T-helper 1 cell (primary cell): ENCODE measurements around the gene NUP133.
"Not testable (repeated sequence)": the region's sequence is repeated elsewhere in the genome, so short reads cannot be mapped to it uniquely, and the experiment has no call there.

Experiments used
- DNase-seq, 5 donors: peaks; one replicate each; pipeline ENCODE4 v3.0.0-alpha.2; 2012 to 2020

NUP133 gene

GRCh38 chr1:229448354-229448753 is 59.8 kb downstream of the NUP133 start:
- DNase-seq: no peak

DNA sequence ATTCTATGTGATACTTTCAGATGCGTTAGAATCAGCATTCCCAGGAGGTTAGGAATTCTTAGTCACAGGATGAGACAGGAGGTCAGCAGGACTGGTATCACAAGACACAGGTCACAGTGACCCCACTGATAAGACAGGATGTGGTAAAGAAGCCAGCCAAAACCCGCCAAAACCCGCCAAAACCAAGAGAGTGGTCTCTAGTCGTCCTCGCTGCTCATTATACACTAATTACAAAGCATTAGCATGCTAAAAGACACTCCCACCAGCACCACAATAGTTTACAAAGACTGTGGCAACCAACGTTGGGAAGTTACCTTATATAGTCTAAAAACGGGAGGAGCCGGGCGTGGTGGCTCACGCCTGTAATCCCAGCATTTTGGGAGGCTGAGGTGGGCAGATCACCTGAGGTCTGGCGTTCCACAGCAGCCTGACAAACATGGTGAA is 60.3 kb downstream of the NUP133 start:
- DNase-seq: no peak

GRCh38 chr1:229445828-229446227 is 62.3 kb downstream of the NUP133 start:
- DNase-seq: no peak

DNA sequence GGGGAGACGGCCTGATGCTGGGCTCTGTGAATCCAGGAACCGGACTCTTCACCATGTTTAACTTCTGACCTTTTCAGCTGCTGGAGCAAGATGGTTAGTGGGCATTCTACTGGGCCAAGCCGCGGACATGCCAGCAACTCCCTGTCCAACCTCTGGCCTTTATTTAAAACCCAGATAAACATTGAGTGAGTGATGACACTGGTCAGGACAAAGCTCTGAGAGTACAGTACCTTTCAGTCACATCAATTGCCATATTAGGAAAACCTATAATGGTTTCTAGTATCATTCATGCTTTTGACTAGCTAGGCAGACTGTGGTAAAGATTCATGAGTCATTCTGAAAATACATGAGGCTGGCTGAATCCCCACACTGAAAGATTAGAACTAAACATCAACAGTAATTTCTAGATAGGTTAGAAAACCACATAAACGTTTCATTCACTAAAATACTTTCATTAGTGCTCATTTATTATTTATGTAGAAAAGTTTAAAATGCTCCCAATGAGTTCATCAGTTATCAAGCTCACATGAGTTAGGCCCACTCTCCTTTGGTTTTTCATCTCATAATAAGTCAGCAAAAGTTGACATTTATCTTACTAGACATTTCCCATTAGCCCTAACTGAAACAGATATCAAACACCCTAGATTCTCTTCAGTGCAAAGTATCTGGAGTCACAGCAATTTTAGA is 67.1 kb downstream of the NUP133 start:
- peak in 1 of 5 donors; percentile 86 for DNase-seq

DNA sequence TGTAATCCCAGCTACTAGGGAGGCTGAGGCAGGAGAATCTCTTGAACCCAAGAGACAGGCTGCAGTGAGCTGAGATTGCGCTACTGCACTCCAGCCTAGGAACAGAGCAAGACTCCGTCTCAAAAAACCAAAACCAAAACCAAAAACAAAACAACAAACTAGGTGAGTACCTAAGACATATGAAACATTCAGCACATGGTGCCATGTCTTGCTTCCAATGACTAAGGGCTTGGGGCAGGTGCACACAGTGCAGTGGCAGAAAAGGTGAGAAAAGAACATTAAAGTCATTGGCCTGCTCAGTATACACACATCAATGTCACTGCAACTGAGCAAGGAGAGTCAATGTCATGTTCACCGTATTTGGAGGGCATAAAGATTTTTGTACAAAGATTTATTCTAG is 70.1 kb downstream of the NUP133 start:
- no peak for DNase-seq

GRCh38 chr1:229437443-229437842 is 70.7 kb downstream of the NUP133 start:
- DNase-seq: no peak

- DNase-seq: no peak
These were observed 71.9 kb downstream of the NUP133 start for GRCh38 chr1:229436201-229436600.

GRCh38 chr1:229434641-229435051 is 73.5 kb downstream of the NUP133 start:
- no peak for DNase-seq

DNA sequence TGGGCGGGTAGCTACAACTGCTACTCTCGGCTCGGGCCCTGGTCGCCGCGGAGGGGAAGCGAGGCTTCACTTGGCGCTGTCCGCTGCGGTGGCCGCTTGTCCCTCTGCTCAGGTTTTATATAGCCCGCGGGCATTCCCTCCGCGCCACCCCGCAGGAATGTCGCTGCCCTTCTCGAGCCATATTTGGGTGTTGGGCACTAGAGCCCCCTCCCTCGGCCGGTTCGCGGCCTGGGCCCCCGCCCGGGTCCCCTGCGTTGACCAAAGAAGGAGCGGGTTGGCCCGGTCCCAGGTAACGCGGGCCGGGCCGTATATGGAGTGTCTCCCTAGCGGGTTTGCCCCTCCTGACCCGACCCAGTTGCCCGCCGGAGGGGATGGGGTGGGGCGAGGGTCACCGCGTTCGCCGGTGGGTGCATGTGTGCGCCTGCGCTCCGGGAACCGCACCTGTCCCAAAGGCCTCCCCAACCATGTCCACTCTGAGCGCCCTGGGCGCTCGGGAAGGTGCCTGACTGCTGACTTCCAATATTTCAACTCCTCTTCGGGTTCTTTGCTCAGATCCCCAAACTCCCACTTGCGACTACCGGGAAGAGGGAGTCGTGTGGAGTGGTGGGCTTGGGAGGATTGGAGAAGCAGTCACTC is 74.0 kb downstream of the NUP133 start, which contains the start of gene ACTA1:
ACTA1 (minus strand) TSS at position 90 of the 636 bp plus-strand sequence. CDS start 979 bp downstream, outside the sequence.
- no peak for DNase-seq

GRCh38 chr1:229433364-229434004 is 74.7 kb downstream of the NUP133 start:
- DNase-seq: no peak

- DNase-seq: no peak
These were observed 75.2 kb downstream of the NUP133 start for GRCh38 chr1:229432905-229433304.

- DNase-seq: no peak
These were observed 76.1 kb downstream of the NUP133 start for GRCh38 chr1:229432116-229432461.

GRCh38 chr1:229431284-229432115 is 76.6 kb downstream of the NUP133 start:
- no peak for DNase-seq

- DNase-seq: peak in 2 of 5 donors; percentile 17 to 21
These were observed 77.3 kb downstream of the NUP133 start for GRCh38 chr1:229430761-229431283.

DNA sequence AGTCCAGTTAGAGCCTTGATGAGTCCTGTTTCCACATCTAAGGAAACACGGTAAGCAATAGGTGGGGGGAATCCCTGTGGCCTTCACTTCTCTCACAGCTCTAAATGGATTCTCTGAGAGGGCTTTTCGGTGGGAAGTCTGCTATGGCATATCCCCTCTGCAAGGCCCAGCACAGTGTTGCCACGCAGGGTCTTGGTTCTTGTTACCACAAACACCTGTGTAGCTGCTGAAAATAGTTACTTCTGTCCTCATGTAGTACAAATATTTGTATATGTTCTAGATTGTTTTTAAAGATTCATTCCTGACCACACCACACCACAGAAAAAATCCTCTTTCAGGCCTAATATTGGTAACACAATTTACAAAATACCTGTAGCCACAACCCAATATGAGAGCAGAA is 79.9 kb downstream of the NUP133 start:
- no peak for DNase-seq

- no peak for DNase-seq
These were observed 80.6 kb downstream of the NUP133 start for GRCh38 chr1:229427572-229427971.

- no peak for DNase-seq
These were observed 82.5 kb downstream of the NUP133 start for GRCh38 chr1:229425564-229426159.

DNA sequence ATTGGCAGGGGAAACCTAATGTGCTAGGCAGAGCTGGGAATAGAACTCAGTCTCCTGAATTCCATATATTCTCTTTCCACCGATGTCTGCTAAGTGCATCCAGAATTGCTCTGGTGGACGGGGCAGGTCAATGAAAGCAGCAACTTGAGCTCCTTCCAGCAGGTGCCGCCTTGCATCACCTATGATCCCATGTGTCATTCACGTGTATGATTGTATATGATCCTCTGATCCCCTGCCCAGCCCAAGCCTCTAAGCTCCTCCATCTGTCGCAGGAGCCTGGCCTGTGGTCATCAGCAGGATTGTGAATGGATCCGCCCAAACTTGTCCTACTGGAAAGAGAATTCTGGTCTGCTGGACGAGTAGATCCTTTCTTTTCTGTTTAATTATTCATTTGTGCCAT is 87.4 kb downstream of the NUP133 start:
- no peak for DNase-seq

- DNase-seq: no peak
These were observed 87.9 kb downstream of the NUP133 start for GRCh38 chr1:229420224-229420623.

DNA sequence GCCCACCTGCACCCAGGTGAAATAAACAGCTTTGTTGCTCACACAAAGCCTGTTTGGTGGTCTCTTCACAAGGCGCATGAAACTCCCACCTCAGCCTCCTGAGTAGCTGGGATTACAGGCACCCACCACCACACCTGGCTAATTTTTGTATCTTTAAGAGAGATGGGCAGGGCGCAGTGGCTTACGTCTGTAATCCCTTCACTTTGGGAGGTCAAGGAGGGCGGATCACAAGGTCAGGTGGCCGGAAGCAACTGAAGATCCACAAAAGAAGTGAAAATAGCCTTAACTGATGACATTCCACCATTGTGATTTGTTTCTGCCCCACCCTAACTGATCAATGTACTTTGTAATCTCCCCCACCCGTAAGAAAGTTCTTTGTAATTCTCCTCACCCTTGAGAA is 89.6 kb downstream of the NUP133 start:
- not testable (repeated sequence) for DNase-seq

DNA sequence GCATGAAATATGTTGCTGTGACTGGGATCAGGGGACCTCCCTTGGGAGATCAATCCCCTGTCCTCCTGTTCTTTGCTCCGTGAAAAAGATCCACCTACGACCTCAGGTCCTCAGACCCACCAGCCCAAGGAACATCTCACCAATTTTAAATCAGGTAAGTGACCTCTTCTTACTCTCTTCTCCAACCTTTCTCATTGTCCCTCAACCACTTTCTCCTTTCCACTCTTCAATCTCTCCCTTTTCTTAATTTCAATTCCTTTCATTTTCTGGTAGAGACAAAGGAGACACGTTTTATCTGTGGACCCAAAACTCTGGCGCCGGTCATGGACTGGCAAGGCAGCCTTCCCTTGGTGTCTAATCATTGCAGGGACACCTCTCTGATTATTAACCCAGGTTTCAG is 95.3 kb downstream of the NUP133 start:
- DNase-seq: not testable (repeated sequence)

DNA sequence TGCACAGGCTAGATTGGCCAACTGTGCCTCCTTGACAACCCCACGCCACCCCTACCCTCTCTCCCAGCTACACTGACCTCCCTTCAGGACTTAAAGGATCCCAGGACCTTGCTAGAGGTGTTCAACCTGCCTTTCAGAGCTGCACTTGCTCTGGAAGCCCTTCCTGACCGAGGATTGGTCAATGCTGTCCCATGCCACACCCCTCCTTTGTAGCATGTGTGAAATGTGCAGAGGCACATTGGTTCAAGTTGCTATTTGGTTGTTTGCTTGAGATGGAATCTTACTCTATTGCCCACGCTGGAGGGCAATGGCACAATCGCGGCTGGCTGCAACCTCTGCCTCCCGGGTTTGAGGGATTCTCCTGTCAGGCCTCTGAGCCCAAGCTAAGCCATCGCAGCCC is 96.1 kb downstream of the NUP133 start:
- DNase-seq: no peak
